ENCODE results near the gene NAPSA.

- TF ChIP-seq CTCF (IDR thresholded peaks at IDR 0.05) (no peak), POLR2A (IDR thresholded peaks at IDR 0.05) (no peak)
Observed at GRCh38 chr19:50399368-50399745, 33.9 kb upstream of the NAPSA start.
